CD14-positive monocyte (primary cell): ENCODE results near the gene CAMSAP3. TPM values are rescaled to one million over a fixed set of nuclear protein-coding genes. Genes with fewer than 3 reads are reported as not detected.

Experiments used
- DNase-seq, 3 donors: peaks; one replicate each; pipeline ENCODE4 v3.0.0-alpha.2; 2011 to 2022
- H2AFZ ChIP-seq: 2 replicates; pipeline ENCODE4 v1.6.0; 2012; ENCODE audit warnings: mild to moderate bottlenecking, low read depth, low read length, inconsistent platforms; ENCODE audit not compliant: insufficient read depth, poor library complexity, severe bottlenecking
- H3K27ac ChIP-seq, 2 donors: 1 replicate in 1 of 2; 2 replicates in 1 of 2; pipeline ENCODE4 v1.5.1; 2012 to 2013; ENCODE audit warnings: low read length in 2 of 2, control low read depth in 1 of 2, inconsistent platforms in 1 of 2, low read depth in 1 of 2, mild to moderate bottlenecking in 1 of 2
- H3K27me3 ChIP-seq, 2 donors: one replicate each; pipeline versions ENCODE4 v1.6.0 to v1.6.1; 2011 to 2013; ENCODE audit warnings: low read length in 2 of 2; ENCODE audit not compliant: control insufficient read depth in 2 of 2, insufficient read depth in 2 of 2
- H3K36me3 ChIP-seq, 2 donors: replicated peaks in 1 of 2; 1 replicate in 1 of 2; 2 replicates in 1 of 2; pipeline versions ENCODE4 v1.5.1 to v1.6.1; 2012 to 2013; ENCODE audit warnings: low read length in 2 of 2, control low read depth in 1 of 2, inconsistent platforms in 1 of 2, mild to moderate bottlenecking in 1 of 2; ENCODE audit not compliant: insufficient read depth in 2 of 2, control insufficient read depth in 1 of 2
- H3K4me1 ChIP-seq, 2 donors: 1 replicate in 1 of 2; 2 replicates in 1 of 2; pipeline versions ENCODE4 v1.5.1 to v1.6.1; 2012 to 2013; ENCODE audit warnings: low read length in 2 of 2, control low read depth in 1 of 2, inconsistent platforms in 1 of 2, mild to moderate bottlenecking in 1 of 2, moderate library complexity in 1 of 2; ENCODE audit not compliant: insufficient read depth in 2 of 2, control insufficient read depth in 1 of 2
- H3K4me2 ChIP-seq: replicated peaks from 2 replicates; pipeline ENCODE3; 2012; ENCODE audit warnings: low read length, moderate library complexity, mild to moderate bottlenecking; ENCODE audit not compliant: poor library complexity, severe bottlenecking; ENCODE audit errors: extremely low read depth
- H3K4me3 ChIP-seq, 3 experiments: fragments of 200-600 bp in 1 of 3; sonication (generic) in 1 of 3; replicated peaks in 1 of 3; 1 replicate in 2 of 3; 2 replicates in 1 of 3; pipeline ENCODE4 v1.5.1; 2011 to 2013; ENCODE audit warnings: low read length in 3 of 3, mild to moderate bottlenecking in 3 of 3, control low read depth in 2 of 3, low read depth in 2 of 3, inconsistent platforms in 1 of 3, moderate library complexity in 1 of 3
- H3K79me2 ChIP-seq: 2 replicates; pipeline ENCODE4 v1.6.0; 2012; ENCODE audit warnings: mild to moderate bottlenecking, control low read depth, inconsistent platforms, low read length, moderate library complexity; ENCODE audit not compliant: insufficient read depth
- H3K9ac ChIP-seq: 2 replicates; pipeline ENCODE4 v1.6.0; 2017; ENCODE audit warnings: low read length, mild to moderate bottlenecking; ENCODE audit not compliant: insufficient read depth, poor library complexity, severe bottlenecking
- H3K9me3 ChIP-seq, 2 donors: replicated peaks in 1 of 2; 1 replicate in 1 of 2; 2 replicates in 1 of 2; pipeline versions ENCODE4 v1.5.1 to v1.6.1; 2012 to 2013; ENCODE audit warnings: low read length in 2 of 2, control low read depth in 1 of 2; ENCODE audit not compliant: control insufficient read depth in 1 of 2, insufficient read depth in 1 of 2
- H4K20me1 ChIP-seq: 2 replicates; pipeline ENCODE4 v1.6.0; 2012; ENCODE audit warnings: mild to moderate bottlenecking, low read length, control low read depth, moderate library complexity; ENCODE audit not compliant: insufficient read depth
- H3K27ac Mint-ChIP-seq, 7 donors: one replicate each; pipeline ENCODE4 v1.8.0; 2020; ENCODE audit warnings: mild to moderate bottlenecking in 7 of 7, mixed read lengths in 7 of 7, moderate library complexity in 6 of 7, inconsistent platforms in 2 of 7
- H3K27me3 Mint-ChIP-seq, 3 donors: one replicate each; pipeline ENCODE4 v1.8.0; 2021 to 2022; ENCODE audit warnings: low read depth in 3 of 3, mild to moderate bottlenecking in 3 of 3, mixed read lengths in 3 of 3, moderate library complexity in 3 of 3, inconsistent platforms in 1 of 3
- H3K36me3 Mint-ChIP-seq, 2 donors: one replicate each; pipeline ENCODE4 v1.8.0; 2020; ENCODE audit warnings: mixed read lengths in 2 of 2, inconsistent platforms in 1 of 2, mild to moderate bottlenecking in 1 of 2
- H3K4me1 Mint-ChIP-seq: one replicate; pipeline ENCODE4 v1.8.0; 2020; ENCODE audit warnings: mild to moderate bottlenecking, mixed read lengths
- H3K4me3 Mint-ChIP-seq, 2 donors: one replicate each; pipeline ENCODE4 v1.8.0; 2020; ENCODE audit warnings: mild to moderate bottlenecking in 2 of 2, mixed read lengths in 2 of 2, moderate library complexity in 1 of 2
- H3K9me3 Mint-ChIP-seq, 7 donors: one replicate each; pipeline ENCODE4 v1.8.0; 2020 to 2022; ENCODE audit warnings: mixed read lengths in 7 of 7, mild to moderate bottlenecking in 6 of 7, moderate library complexity in 6 of 7, inconsistent platforms in 2 of 7
- WGBS: methylation state at CpG from one replicate; pipeline ENCODE4 v1.1.5; 2013; ENCODE audit warnings: missing lambda C conversion rate; ENCODE audit not compliant: insufficient coverage; 5-methylcytosine and 5-hydroxymethylcytosine counted together
- intact Hi-C, 2 donors: fragments of 100-400 bp; cut with micrococcal nuclease; formaldehyde crosslinking; loops; one replicate each; pipeline versions ENCODE4 v1.15.0 to v1.15.1; 2023
- polyA plus RNA-seq, 3 donors: library from polyadenylated mRNA; depleted of rRNA in 1 of 3; unstranded in 2 of 3; stranded (reverse) in 1 of 3; fragments of 300-500 nt in 2 of 3; fragments of >200 nt in 1 of 3; fragmentation: Illumina TruSeq in 2 of 3; gene quantifications; 1 replicate in 2 of 3; 2 replicates in 1 of 3; pipeline ENCODE4 v1.2.3, GENCODE V29; 2012 to 2021
- TF ChIP-seq, protein P1 (sequence below): fragments of 200-600 bp; IDR thresholded peaks from one replicate; pipeline ENCODE4 v1.8.0; 2022; ENCODE audit warnings: antibody characterized with exemption, mild to moderate bottlenecking

Gene CAMSAP3
- polyA plus RNA-seq, 3 donors: 0.05 TPM; not detected in 2

DNA sequence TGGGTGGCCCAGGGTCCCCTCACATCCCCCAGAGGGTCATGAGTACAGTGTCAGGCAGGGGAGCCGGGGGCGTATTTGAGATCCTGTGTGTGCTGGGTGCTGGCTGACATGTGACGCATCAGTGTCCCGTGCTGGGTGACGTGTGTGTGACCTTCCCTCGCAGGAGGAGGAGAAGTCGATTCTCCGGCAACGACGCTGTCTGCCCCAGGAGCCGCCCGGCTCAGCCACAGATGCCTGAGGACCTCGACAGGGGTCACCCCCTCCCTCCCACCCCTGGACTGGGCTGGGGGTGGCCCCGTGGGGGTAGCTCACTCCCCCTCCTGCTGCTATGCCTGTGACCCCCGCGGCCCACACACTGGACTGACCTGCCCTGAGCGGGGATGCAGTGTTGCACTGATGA lies 34.3 kb upstream of the CAMSAP3 start:
- peak overlapping the region in 2 of 7 donors; percentile 48 to 53 for H3K27ac Mint-ChIP-seq

DNA sequence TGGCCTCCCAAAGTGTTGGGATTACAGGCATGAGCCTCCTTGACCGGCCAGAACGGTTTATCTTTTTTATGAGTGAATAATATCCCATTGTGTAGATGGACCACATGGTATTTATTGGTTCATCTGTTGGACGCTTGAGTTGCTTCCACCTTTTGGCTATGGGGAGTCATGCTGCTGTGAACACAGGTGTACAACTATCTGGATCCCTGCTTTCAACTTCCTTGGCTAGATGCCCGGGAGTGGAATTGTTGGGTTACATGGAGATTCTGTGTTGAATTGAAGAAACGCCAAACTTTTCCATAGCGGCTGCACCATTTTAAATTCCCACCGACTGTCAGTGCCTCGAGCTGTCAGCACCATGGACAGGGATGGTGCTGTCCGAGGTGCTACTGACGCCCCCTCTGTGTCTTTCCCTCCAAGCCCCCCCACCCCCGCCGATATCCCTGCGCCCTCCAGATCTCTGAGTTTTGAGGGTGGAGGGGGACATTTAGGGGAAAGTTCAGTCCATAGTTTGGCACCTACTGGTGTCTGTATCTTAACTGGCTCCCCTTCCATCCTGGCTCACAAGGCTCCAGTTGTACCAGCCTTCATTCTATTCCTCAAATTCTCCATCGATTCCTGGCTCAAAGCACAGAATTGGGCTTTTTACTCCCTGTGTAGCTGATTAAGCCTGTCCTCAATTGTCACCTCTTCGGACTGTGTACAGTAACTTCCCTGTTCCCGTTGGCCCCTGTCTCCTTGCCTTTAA lies 32.8 kb upstream of the CAMSAP3 start:
- H3K36me3 Mint-ChIP-seq: peaks cover 32 to 42% of the 10 kb centered on the region in 2 donors
- no peak for DNase-seq
- H3K4me1 Mint-ChIP-seq: peaks cover 10% of the 10 kb centered on the region
- no peaks in the 10 kb centered on the region for H3K79me2 ChIP-seq
- no peaks in the 10 kb centered on the region for H3K9me3 ChIP-seq
- peaks cover 21% of the 10 kb centered on the region for H4K20me1 ChIP-seq
- no peaks in the 10 kb centered on the region for H3K27me3 ChIP-seq
- H3K27ac Mint-ChIP-seq: no peak overlapping the region
- peaks cover 0 to 5% of the 10 kb centered on the region in 2 donors for H3K4me1 ChIP-seq
- H3K9me3 Mint-ChIP-seq: peaks cover 0 to 3% (median 1%) of the 10 kb centered on the region in 7 donors
- peaks cover 0 to 5% (median 2%) of the 10 kb centered on the region in 3 donors for H3K27me3 Mint-ChIP-seq
- H2AFZ ChIP-seq: no peak overlapping the region
- no peak overlapping the region for H3K27ac ChIP-seq
- H3K36me3 ChIP-seq: peaks cover 32 to 37% of the 10 kb centered on the region in 2 donors
- no peak overlapping the region for H3K4me2 ChIP-seq
- no peak overlapping the region for H3K9ac ChIP-seq
- no peak overlapping the region for H3K4me3 ChIP-seq
- intact Hi-C loops: no loop called here
- TF ChIP-seq, protein P1, sequence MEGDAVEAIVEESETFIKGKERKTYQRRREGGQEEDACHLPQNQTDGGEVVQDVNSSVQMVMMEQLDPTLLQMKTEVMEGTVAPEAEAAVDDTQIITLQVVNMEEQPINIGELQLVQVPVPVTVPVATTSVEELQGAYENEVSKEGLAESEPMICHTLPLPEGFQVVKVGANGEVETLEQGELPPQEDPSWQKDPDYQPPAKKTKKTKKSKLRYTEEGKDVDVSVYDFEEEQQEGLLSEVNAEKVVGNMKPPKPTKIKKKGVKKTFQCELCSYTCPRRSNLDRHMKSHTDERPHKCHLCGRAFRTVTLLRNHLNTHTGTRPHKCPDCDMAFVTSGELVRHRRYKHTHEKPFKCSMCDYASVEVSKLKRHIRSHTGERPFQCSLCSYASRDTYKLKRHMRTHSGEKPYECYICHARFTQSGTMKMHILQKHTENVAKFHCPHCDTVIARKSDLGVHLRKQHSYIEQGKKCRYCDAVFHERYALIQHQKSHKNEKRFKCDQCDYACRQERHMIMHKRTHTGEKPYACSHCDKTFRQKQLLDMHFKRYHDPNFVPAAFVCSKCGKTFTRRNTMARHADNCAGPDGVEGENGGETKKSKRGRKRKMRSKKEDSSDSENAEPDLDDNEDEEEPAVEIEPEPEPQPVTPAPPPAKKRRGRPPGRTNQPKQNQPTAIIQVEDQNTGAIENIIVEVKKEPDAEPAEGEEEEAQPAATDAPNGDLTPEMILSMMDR: no peak
- no peak overlapping the region for H3K4me3 Mint-ChIP-seq
- 84% methylated on average over 6 of the region's 16 CpGs for WGBS

More for the DNA sequence above, 34.3 kb upstream of the CAMSAP3 start:
- Histone ChIP-seq H3K79me2 (no peaks in the 10 kb centered on the region), H3K27ac (no peak overlapping the region), H3K9ac (no peak overlapping the region), H2AFZ (no peak overlapping the region), H4K20me1 (peaks cover 21% of the 10 kb centered on the region), H3K4me2 (no peak overlapping the region), H3K4me1 (peaks cover 0 to 5% of the 10 kb centered on the region in 2 donors), H3K36me3 (peaks cover 45 to 52% of the 10 kb centered on the region in 2 donors), H3K27me3 (no peaks in the 10 kb centered on the region), H3K9me3 (no peaks in the 10 kb centered on the region), H3K4me3 (no peak overlapping the region)
- Mint-ChIP-seq H3K9me3 (peaks cover 0 to 3% (median 1%) of the 10 kb centered on the region in 7 donors), H3K4me3 (no peak overlapping the region), H3K27me3 (peaks cover 0 to 4% (median 2%) of the 10 kb centered on the region in 3 donors), H3K4me1 (peaks cover 10% of the 10 kb centered on the region), H3K36me3 (peaks cover 46 to 57% of the 10 kb centered on the region in 2 donors)
- DNase-seq: no peak
- TF ChIP-seq, protein P1: no peak
- WGBS: 97% methylated on average over 10 of the region's 17 CpGs
- intact Hi-C loops: no loop called here
